22Rv1 (cell line): Measurements from ENCODE around the gene TMEM248.
A peak's percentile ranks its signal among the peaks of the same experiment; 100 is the strongest.
"Not testable (repeated sequence)": the region's sequence is repeated elsewhere in the genome, so short reads cannot be mapped to it uniquely, and the experiment has no call there.

Experiments used
- H3K27ac ChIP-seq: fragments of 450-650 bp; 2 replicates; pipeline ENCODE4 v1.5.1; 2017
- ZFX ChIP-seq: fragments of 450-650 bp; IDR thresholded peaks from 2 replicates; pipeline ENCODE4 v1.6.1; 2017; ENCODE audit warnings: antibody characterized with exemption, borderline replicate concordance
- TF ChIP-seq, protein P1 (sequence below): fragments of 450-650 bp; IDR thresholded peaks from 2 replicates; pipeline ENCODE4 v1.5.1; 2017; ENCODE audit warnings: mild to moderate bottlenecking

TMEM248 gene

DNA sequence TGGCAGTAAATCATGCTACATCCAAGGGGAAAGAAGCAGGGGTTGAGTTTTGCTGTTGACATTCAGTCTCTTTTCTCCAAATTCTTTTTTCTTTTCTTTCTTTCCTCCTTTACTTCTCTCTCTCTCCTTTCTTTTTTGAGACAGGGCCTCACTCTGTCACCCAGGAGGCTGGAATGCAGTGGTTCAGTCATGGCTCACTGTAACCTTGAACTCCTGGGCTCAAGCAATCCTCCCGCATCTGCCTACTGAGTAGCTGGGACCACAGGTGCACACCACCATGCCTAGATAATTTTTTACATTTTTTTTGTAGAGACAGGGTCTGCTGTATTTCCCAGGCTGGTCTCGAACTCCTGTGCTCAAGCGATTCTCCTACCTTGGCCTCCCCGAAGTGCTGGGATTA is 39.2 kb downstream of the TMEM248 start:
- no peak for TF ChIP-seq ZFX
- TF ChIP-seq, protein P1, sequence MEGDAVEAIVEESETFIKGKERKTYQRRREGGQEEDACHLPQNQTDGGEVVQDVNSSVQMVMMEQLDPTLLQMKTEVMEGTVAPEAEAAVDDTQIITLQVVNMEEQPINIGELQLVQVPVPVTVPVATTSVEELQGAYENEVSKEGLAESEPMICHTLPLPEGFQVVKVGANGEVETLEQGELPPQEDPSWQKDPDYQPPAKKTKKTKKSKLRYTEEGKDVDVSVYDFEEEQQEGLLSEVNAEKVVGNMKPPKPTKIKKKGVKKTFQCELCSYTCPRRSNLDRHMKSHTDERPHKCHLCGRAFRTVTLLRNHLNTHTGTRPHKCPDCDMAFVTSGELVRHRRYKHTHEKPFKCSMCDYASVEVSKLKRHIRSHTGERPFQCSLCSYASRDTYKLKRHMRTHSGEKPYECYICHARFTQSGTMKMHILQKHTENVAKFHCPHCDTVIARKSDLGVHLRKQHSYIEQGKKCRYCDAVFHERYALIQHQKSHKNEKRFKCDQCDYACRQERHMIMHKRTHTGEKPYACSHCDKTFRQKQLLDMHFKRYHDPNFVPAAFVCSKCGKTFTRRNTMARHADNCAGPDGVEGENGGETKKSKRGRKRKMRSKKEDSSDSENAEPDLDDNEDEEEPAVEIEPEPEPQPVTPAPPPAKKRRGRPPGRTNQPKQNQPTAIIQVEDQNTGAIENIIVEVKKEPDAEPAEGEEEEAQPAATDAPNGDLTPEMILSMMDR = no peak
- H3K27ac ChIP-seq = no peak overlapping the region

DNA sequence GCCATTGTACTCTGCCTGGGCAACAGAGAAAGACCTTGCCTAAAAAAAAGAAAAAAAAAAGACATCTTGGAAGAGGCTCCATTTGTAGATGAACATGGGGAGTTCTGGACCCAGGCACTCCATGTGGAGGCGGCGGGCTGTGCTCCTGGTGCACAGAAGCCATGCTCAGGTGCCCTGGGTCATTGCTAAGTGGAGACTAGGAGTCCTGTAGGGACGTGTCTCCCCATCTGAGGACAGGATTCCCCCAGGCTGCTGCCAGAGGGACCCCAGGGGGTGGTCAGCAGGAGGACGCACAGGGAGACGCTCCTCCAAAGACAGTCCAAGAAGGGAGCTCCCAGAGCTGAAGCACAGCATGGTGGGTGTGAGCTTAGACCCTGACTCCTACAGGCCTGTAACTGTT is 40.1 kb downstream of the TMEM248 start:
- H3K27ac ChIP-seq = no peak overlapping the region
- TF ChIP-seq, protein P1 = no peak
- no peak for TF ChIP-seq ZFX

DNA sequence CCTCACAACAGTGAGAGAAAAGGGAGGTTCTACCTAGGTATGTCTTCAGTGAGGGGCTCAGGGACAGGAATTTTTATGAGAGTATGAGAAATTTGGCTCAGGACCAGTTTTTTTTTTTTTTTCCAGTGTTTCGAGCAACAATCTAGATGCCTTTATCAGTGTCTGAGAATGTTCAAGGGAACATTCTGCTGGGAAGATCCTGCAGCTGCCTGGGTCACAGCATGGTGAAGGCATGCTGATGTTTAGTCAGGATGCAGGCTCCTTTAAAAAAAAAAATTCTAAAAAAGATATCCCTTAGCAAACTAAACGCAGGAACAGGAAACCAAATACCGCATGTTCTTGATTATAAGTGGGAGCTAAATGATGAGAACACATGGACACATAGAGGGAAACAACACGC is 43.4 kb downstream of the TMEM248 start:
- no peak for TF ChIP-seq ZFX
- TF ChIP-seq, protein P1 = no peak
- no peak overlapping the region for H3K27ac ChIP-seq

DNA sequence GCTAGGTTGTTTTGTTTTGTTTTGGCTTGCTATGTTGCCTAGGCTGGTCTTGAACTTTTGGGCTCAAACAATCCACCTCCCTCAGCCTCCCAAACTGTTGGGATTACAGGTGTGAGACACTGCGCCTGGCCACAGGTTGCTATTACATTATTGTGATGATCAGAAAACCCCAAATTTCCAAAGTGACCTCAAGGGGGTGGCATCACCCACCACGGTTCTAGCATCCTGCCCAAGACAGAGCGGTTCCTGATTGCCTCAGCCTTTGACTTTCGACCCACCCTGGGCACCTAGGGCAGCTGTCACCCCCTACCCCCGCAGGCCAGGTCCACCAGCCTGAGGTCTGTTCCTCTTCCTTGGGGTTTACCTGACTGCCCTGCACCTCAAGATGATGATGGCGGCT is 46.0 kb downstream of the TMEM248 start:
- no peak overlapping the region for H3K27ac ChIP-seq

DNA sequence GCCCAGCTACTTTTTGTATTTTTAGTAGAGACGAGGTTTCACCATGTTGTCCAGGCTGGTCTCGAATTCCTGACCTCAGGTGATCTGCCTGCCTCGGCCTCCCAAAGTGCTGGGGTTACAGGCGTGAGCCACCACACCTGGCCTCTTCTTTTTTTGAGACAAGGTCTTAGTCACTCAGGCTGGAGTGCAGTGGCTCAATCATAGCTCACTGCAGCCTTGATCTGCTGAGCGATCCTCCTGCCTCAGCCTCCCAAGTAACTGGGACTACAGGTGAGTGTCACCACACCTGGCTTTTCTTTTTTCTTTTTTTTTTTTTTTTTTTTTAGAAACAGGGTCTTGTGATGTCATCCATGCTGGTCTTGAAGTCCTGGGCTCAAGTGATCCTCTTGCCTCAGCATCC is 48.0 kb downstream of the TMEM248 start:
- H3K27ac ChIP-seq = not testable (repeated sequence)

More for the DNA sequence above, 46.0 kb downstream of the TMEM248 start:
- TF ChIP-seq ZFX = no peak
- TF ChIP-seq, protein P1 = no peak

DNA sequence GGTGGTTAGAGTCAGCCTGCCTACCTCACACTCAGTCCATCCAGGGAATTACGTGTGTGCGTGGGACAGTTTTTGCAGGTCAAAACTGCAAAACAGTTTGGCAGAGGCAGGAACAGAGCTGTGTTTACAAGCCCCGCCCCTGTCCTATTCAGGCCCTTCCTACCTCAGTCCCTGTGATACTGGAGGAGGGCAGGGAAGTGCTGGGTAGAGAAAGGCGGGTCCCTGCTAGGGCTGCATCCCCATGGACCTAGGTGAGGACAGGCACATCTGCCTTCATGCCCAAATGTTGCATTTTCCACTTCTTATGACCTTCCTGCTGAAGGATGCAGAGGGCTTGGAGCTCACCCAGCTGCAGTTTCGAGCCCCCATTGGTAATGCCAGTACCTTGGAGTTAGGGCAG is 49.3 kb downstream of the TMEM248 start:
- no peak for TF ChIP-seq ZFX
- TF ChIP-seq, protein P1 = no peak
- no peak overlapping the region for H3K27ac ChIP-seq

DNA sequence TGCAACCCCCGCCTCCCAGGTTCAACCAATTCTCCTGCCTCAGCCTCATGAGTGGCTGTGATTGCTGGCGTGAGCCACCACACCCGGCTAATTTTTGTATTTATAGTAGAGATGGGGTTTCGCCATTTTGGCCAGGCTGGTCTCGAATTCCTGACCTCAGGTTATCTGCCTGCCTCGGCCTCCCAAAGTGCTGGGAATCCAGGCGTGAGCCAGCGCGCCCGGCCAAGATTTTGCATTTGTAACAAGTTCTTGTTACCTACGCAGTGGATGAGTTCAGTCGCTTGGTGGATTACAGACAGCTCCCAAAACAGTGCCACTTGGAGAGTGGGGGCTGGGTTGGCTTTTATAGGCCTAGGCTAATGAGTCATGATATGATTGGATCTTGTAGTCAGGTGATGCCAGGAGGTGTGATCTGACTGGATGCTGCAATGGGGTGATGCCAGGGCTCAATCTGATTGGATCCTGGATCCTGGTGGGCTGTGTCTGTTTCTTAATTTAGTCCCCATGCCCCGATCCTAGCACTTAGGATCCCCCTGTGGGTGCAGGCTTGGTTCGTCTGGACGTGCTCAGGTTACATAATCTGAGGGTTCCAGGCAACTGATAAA is 54.1 kb downstream of the TMEM248 start:
- H3K27ac ChIP-seq = no peak overlapping the region
- TF ChIP-seq, protein P1 = no peak
- no peak for TF ChIP-seq ZFX

DNA sequence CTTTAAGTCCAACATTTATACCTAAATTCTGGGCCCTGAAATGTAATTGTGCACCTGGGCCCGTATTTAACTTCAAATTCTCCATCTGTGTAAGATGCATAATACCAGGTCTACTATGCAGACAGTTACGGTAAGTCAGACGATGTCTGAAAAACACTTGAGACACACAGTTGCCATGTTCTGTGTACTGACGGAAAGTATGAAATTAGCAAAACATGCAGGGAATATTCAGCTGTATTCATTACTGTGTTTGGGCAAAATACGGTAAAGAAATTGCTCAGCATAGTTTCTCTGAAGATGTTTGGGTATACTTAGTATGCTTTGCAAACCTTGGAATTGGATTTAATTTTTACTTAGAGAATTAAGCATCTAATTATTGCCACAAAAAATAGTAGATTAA is 57.3 kb downstream of the TMEM248 start:
- H3K27ac ChIP-seq = not testable (repeated sequence)

DNA sequence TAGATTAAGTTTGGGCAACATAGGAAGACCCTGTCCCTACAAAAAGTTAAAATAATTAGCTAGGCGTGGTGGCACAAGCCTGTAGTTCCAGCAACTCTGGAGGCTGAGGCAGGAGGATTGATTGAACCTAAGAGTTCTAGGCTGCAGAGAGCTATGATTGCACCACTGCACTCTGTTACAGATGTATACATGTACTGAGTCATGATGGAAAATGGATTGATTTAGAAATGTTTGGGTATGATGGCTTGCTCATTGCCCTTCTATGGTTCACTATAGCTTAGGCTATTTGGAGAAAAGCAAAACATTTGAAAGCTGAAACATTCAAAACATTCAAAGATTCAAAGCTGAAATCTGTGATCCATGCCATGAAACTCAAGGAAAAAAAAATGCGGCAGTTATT is 58.0 kb downstream of the TMEM248 start:
- H3K27ac ChIP-seq = not testable (repeated sequence)

DNA sequence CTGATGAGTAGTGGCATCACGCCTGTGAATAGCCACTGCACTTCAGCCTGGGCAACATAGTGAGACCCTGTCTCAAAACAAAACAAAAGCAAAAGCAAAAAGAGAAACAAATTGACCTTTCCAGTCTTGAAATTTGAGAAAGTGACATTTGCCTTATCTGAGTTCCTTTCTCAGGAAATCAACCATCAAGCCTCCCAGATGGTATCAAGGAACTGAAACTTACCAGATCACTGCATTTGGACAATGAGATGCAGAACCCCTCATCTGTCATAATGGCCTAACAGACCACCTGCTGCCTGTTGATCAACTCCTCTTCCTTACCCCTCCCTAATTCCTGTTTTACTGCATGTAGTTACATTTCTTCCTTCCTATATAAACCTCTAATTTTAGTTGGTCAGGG is 59.3 kb downstream of the TMEM248 start:
- H3K27ac ChIP-seq = not testable (repeated sequence)

DNA sequence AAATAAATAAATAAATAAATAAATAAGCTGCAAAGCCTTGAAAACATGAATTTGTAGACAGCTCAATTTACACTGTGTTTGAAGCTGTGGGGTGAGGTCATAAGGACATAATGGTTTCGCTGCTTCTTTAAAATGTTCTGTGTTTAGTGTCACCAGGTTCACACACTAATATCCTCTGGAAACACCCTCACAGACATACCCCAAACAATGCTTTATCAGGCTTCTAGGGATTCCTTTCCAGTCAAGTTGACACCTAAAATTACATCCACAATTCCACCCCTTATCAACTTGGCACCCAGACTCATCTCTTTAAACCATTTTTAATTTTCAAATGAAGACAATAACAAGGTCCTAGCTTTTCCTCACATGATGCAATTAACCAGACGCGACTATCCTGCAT is 68.5 kb downstream of the TMEM248 start:
- H3K27ac ChIP-seq = not testable (repeated sequence)

DNA sequence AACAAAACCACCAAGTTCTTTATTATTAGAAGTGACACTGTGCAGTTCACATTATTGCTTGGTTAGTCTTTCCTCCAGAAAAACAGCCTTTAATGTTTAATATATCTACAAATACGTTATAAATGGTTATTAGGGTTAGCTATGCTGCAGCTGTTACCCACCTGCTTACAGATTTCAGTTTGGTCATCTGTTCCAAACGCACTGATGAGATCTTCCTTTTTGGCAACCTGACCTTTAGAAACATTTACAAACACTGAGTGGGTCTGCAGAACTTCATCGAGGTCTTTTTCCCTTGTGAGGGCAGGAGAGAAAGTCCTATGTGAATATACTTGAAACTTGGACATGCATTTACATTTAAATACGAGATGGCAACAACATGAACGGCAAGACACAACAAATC is 73.0 kb downstream of the TMEM248 start:
- H3K27ac ChIP-seq = peak overlapping the region; percentile 90
